22Rv1 (cell line): Measurements from ENCODE around the gene NRP1.

Experiments used
- H3K27ac ChIP-seq: fragments of 450-650 bp; 2 replicates; pipeline ENCODE4 v1.5.1; 2017
- ZFX ChIP-seq: fragments of 450-650 bp; IDR thresholded peaks from 2 replicates; pipeline ENCODE4 v1.6.1; 2017; ENCODE audit warnings: antibody characterized with exemption, borderline replicate concordance
- TF ChIP-seq, protein P1 (sequence below): fragments of 450-650 bp; IDR thresholded peaks from 2 replicates; pipeline ENCODE4 v1.5.1; 2017; ENCODE audit warnings: mild to moderate bottlenecking

The NRP1 gene

DNA sequence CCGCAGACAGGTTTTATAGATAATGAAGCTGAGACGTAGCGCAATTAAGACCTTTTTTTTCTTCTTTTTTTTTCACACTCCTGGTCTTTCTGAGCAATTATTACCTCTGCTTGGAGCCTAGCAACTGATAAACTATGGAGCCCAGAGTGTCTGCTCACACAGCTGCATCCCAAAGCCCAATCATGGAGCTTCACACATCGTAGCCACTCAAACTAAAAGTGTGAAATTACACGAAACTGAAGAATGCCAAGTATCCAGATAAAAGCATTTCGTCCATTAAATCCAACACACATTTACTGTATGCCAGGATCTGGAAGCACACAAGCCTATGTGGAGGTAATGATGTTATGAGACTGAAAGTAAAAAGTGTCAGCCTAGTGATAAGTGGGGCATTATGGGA lies 97.6 kb downstream of the NRP1 start:
- no peak overlapping the region for H3K27ac ChIP-seq
- TF ChIP-seq, protein P1, sequence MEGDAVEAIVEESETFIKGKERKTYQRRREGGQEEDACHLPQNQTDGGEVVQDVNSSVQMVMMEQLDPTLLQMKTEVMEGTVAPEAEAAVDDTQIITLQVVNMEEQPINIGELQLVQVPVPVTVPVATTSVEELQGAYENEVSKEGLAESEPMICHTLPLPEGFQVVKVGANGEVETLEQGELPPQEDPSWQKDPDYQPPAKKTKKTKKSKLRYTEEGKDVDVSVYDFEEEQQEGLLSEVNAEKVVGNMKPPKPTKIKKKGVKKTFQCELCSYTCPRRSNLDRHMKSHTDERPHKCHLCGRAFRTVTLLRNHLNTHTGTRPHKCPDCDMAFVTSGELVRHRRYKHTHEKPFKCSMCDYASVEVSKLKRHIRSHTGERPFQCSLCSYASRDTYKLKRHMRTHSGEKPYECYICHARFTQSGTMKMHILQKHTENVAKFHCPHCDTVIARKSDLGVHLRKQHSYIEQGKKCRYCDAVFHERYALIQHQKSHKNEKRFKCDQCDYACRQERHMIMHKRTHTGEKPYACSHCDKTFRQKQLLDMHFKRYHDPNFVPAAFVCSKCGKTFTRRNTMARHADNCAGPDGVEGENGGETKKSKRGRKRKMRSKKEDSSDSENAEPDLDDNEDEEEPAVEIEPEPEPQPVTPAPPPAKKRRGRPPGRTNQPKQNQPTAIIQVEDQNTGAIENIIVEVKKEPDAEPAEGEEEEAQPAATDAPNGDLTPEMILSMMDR, result no peak
- TF ChIP-seq ZFX, result no peak

DNA sequence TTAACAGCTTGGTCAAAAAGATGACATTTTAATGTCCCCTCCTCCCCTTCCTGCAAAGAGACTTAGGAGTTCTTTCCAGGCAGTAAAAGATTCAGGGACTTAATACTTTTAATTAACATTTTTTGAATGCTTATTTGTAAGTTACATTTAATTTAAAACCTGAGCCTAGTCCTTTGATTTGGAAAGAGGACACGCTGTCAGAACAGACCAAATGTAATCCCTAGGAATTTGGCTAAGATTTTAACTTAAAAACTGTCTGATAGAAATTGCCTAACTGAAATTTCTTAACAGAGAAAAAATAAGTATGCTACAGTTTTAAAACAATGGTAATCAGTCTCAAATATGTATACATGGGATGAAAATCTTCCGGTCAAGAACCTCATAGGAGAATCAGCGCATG lies 98.5 kb downstream of the NRP1 start:
- TF ChIP-seq, protein P1, result no peak
- TF ChIP-seq ZFX, result no peak
- H3K27ac ChIP-seq, result no peak overlapping the region

DNA sequence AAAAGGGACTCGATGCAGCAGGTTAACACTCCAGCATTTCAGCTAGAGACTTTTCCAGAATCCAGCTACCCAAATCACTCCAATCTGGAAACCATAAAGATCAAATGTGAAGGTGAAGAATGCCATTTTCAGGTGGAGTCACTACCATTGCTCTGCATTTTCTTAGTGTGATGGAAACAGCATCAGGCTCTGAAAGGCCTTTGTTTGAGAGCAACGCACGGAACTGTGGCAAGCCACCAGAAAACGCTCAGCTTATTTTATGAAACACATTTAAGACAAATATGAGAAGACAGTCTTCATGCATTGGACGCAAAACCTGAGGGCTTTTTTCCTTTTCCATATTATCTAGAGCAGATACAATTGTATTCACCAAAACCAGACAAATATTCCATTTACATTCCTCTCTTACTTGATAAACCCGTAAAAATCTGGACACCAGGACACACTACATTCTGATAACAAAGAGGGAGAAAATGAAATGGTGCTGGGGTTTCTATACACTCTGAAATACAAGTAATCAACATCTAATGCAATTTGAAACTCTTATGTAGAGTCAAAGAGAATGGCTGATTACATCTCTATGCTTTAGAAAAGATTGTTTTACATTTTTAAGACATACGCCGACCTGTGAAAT lies 99.1 kb downstream of the NRP1 start:
- TF ChIP-seq, protein P1, result no peak
- no peak for TF ChIP-seq ZFX
- H3K27ac ChIP-seq, result no peak overlapping the region

DNA sequence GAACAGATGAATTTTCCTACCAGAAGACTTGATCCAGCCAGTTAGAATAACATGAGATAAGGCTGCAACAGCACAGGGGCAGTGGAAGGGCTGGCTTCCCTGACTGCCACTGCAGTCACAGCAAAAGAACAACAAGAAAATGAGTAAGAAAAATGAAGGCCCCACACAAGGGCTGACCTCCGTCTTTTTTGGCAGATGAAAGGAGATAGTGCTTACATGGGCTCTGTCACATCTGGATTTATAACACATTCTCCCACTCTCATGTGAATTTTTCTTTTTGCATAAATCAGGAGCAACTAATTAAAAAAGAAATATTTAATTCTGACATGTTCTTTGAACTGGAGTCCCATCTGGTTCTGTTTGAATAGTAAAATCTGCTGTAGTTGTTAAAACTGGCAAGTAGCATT lies 99.6 kb downstream of the NRP1 start:
- no peak for TF ChIP-seq ZFX
- TF ChIP-seq, protein P1, result no peak
- H3K27ac ChIP-seq, result no peak overlapping the region

DNA sequence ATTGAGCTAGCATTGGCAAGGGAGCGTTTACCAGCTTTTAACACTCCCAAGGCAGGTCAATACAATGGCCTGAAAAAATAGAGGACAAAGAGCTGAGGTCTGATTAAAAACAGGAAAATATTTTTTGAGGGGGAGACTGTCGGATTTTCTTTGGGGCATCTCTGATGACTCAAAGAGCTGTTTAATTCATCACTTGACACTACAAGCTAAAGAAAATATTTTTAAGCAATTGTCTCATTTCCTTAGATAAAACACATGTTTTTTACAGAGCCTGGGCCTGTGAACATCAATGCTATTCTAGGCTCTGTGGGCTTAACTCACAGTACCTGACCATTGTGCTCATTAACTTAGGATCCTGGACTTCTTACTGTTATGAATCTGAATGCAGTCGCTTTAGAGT lies 100.8 kb downstream of the NRP1 start:
- H3K27ac ChIP-seq, result no peak overlapping the region
- TF ChIP-seq, protein P1, result no peak
- TF ChIP-seq ZFX, result no peak

DNA sequence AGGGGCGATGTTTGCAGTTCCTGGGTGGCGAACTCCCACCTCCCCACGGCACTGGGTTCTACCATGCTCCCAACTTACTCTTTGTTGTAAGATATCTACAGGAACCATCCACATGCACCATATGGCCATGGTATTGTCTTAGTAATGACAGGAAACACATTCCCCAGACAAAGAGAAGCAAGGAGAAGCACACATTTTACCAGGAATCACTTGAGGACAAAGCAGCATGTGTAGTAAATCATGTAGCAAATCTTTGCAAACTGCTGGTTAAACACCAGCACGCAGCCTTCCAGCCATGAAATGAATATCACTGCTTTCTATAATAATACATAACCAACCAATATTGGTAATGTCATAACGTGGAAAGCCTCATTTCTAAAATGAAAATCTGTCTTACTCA lies 101.2 kb downstream of the NRP1 start:
- H3K27ac ChIP-seq, result no peak overlapping the region

DNA sequence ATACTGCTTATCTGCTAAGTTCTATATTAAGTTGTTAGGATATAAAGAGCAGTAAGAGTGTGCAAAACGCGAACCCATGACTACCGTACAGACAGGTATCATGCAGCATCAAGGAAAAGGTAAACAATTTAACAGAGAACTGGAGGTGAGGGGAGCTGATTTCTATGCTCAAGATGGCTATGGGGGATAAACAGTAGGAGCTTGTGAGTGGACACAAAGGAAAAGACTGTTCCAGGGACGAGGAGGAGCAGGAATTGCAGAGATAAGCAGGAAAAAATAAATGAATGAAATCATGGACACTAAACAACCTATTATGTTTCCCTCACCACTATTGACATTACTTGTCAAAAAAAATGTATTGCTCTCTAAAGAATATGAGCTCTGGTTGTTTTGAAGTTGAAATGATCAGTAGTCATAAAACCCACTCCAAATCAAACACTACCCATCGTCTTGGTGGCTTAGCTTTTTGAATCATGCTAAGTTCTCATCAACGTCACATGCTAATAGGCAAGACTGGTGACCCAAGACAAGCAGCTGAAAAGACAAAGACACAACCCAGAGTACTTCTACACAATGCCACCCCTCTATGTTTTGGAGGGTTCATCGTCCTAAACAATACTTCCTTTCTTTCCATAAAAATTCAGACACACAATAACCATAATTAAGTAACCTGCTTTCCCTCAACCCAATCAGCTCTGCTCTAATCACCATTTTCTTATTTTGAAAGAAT lies 102.7 kb downstream of the NRP1 start:
- TF ChIP-seq, protein P1, result no peak
- no peak for TF ChIP-seq ZFX
- no peak overlapping the region for H3K27ac ChIP-seq

More for the DNA sequence above, 101.2 kb downstream of the NRP1 start:
- TF ChIP-seq ZFX, result no peak

DNA sequence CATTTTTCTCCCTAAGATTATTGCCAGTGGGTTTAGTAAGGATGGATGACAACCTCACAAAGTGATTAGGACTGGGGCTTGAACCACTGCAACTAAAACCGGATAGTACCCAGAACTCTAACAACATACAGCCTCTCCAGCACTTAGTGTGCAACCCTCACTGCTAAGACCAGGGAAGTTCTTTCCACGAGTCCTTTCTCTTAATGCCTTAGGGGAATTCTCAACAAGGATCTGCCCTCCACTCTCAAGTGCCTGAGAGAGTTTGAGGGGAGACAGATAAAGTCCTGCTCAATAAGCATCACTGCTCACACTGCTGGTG lies 104.6 kb downstream of the NRP1 start:
- H3K27ac ChIP-seq, result no peak overlapping the region
- no peak for TF ChIP-seq ZFX
- TF ChIP-seq, protein P1, result no peak
